Neural cell (in vitro differentiated cells): ENCODE data around the gene MRPL21.

Source experiments
- CTCF ChIP-seq: fragments of 450-650 bp; IDR thresholded peaks from 2 replicates; pipeline ENCODE4 v1.5.1; 2014; ENCODE audit warnings: antibody characterized with exemption, mild to moderate bottlenecking, moderate library complexity; ENCODE audit not compliant: poor library complexity, severe bottlenecking
- EP300 ChIP-seq: fragments of 450-650 bp; conservative IDR thresholded peaks from 2 replicates; pipeline ENCODE4 v1.6.1; 2014; ENCODE audit warnings: antibody characterized with exemption, mild to moderate bottlenecking, moderate library complexity; ENCODE audit not compliant: poor library complexity, severe bottlenecking
- EZH2 ChIP-seq: fragments of 200-600, 300-800 bp; shearing (Covaris generic), sonication (generic); IDR thresholded peaks from 2 replicates; pipeline ENCODE4 v1.6.1; 2014; ENCODE audit warnings: antibody characterized with exemption, low read length, borderline replicate concordance, mild to moderate bottlenecking; ENCODE audit not compliant: insufficient read depth, poor library complexity, severe bottlenecking
- POLR2AphosphoS5 ChIP-seq: IDR thresholded peaks from 2 replicates; pipeline ENCODE4 v1.6.1; 2012
- RAD21 ChIP-seq: fragments of 450-650 bp; conservative IDR thresholded peaks from 2 replicates; pipeline ENCODE4 v1.6.1; 2014; ENCODE audit warnings: antibody characterized with exemption, mild to moderate bottlenecking, moderate library complexity
- TAF1 ChIP-seq: IDR thresholded peaks from 2 replicates; pipeline ENCODE4 v1.6.1; 2012; ENCODE audit warnings: low read depth

DNA sequence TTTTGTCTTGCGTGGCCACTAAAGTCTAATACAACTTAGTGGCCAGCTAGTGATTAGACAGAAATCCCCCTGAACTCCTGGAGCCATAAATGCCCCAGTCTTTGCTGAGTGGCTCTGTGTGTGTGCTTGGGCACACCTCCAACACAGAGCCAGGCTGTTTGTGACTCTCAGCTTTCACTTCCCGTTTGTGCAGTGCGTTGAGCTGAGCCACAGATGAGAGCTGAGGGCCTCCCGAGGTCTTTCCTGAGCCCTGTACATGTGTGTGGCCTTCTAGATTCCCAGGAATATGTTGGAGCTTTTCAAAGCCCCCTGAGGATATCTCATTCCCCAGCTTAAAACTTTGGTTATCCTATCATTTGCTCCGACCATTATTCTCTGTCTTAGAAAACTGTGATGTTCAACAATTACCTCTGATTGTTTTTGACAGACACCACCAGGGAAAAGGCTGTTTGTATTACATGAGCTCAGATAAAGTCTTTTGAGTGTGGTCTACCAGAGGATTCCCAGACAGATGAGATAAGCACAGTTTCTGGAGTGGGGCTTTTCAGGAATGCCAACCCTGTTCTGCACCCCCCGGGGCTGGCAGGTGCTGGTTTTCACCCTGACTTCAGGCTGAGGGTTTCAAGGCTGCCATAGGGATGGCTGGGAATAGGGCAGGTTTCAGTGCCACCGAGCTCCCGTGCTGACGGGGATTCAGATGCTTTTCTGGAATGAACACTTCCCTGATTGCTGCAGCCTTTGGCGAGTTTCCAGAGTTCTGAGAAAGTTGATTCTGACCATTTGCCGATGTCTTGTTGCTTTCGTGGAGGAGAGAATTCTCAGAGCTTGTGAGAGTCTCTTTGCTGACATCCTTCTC, 23.9 kb upstream of the MRPL21 start:
- TF ChIP-seq EZH2 (no peak), POLR2AphosphoS5 (no peak), CTCF (no peak), TAF1 (no peak), EP300 (no peak), RAD21 (no peak)
